NCI-H128 (cell line): ENCODE data around the gene BRIP1.

Source experiments
- DNase-seq: peaks from one replicate; lab custom pipeline; 2025; ENCODE audit not compliant: unreplicated experiment; lab: John Stamatoyannopoulos, UW

BRIP1 gene

GRCh38 chr17:61764846-61765245 is 98.5 kb downstream of the BRIP1 start:
- DNase-seq = no peak

GRCh38 chr17:61761827-61762226 is 101.5 kb downstream of the BRIP1 start:
- DNase-seq = no peak

GRCh38 chr17:61759362-61759761 is 104.0 kb downstream of the BRIP1 start:
- DNase-seq = no peak

GRCh38 chr17:61758430-61758829 is 104.9 kb downstream of the BRIP1 start:
- no peak for DNase-seq

- no peak for DNase-seq
Observed at GRCh38 chr17:61757168-61757567, 106.2 kb downstream of the BRIP1 start.

- no peak for DNase-seq
Observed at GRCh38 chr17:61756561-61756960, 106.8 kb downstream of the BRIP1 start.

GRCh38 chr17:61755668-61756067 is 107.7 kb downstream of the BRIP1 start:
- no peak for DNase-seq

- no peak for DNase-seq
Observed at GRCh38 chr17:61755078-61755477, 108.2 kb downstream of the BRIP1 start.

GRCh38 chr17:61754124-61754523 is 109.2 kb downstream of the BRIP1 start:
- no peak for DNase-seq

- DNase-seq = no peak
Observed at GRCh38 chr17:61753696-61754095, 109.6 kb downstream of the BRIP1 start.

- no peak for DNase-seq
Observed at GRCh38 chr17:61750656-61751055, 112.7 kb downstream of the BRIP1 start.

GRCh38 chr17:61749823-61750404 is 113.4 kb downstream of the BRIP1 start:
- DNase-seq = no peak

GRCh38 chr17:61746248-61746985 is 116.9 kb downstream of the BRIP1 start:
- DNase-seq = no peak

GRCh38 chr17:61744804-61745203 is 118.5 kb downstream of the BRIP1 start:
- DNase-seq = no peak

- DNase-seq = no peak
Observed at GRCh38 chr17:61744252-61744651, 119.1 kb downstream of the BRIP1 start.

- DNase-seq = no peak
Observed at GRCh38 chr17:61743766-61744165, 119.6 kb downstream of the BRIP1 start.

GRCh38 chr17:61739002-61739401 is 124.3 kb downstream of the BRIP1 start:
- DNase-seq = no peak

GRCh38 chr17:61738249-61738648 is 125.1 kb downstream of the BRIP1 start:
- DNase-seq = no peak

GRCh38 chr17:61737820-61738219 is 125.5 kb downstream of the BRIP1 start:
- no peak for DNase-seq

- no peak for DNase-seq
Observed at GRCh38 chr17:61736438-61736837, 126.9 kb downstream of the BRIP1 start.

GRCh38 chr17:61735807-61736206 is 127.5 kb downstream of the BRIP1 start:
- no peak for DNase-seq

- DNase-seq = no peak
Observed at GRCh38 chr17:61734466-61734865, 128.9 kb downstream of the BRIP1 start.

- no peak for DNase-seq
Observed at GRCh38 chr17:61734012-61734411, 129.3 kb downstream of the BRIP1 start.
